GM12872 (cell line): ENCODE measurements around the gene CNIH3.

ENCODE experiments used
- TF ChIP-seq, protein P1 (sequence below): IDR thresholded peaks from 3 replicates; pipeline ENCODE4 v1.5.1; 2011; ENCODE audit warnings: low read depth, mild to moderate bottlenecking, low read length, moderate library complexity; ENCODE audit not compliant: insufficient read depth

CNIH3 gene

DNA sequence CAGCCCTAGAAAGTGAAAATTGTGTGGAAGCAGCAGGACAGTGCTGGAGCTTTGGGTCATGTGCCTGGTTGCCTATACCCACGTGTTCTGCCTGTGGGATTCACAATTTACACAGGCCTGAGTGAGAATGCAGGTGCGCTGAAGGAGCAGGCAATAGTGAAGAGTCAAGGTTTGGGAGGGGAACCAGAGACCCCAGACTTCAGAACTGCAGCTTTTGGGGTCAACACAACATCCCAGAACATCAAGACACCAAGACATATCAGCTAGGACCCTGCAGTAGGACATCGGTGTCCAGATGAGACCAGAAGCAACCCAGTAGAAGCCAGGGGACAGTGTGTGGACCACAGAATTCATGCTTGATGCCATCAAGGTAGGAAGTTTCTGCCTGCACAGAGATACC is 29.1 kb upstream of the CNIH3 start:
- TF ChIP-seq, protein P1, sequence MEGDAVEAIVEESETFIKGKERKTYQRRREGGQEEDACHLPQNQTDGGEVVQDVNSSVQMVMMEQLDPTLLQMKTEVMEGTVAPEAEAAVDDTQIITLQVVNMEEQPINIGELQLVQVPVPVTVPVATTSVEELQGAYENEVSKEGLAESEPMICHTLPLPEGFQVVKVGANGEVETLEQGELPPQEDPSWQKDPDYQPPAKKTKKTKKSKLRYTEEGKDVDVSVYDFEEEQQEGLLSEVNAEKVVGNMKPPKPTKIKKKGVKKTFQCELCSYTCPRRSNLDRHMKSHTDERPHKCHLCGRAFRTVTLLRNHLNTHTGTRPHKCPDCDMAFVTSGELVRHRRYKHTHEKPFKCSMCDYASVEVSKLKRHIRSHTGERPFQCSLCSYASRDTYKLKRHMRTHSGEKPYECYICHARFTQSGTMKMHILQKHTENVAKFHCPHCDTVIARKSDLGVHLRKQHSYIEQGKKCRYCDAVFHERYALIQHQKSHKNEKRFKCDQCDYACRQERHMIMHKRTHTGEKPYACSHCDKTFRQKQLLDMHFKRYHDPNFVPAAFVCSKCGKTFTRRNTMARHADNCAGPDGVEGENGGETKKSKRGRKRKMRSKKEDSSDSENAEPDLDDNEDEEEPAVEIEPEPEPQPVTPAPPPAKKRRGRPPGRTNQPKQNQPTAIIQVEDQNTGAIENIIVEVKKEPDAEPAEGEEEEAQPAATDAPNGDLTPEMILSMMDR: no peak

DNA sequence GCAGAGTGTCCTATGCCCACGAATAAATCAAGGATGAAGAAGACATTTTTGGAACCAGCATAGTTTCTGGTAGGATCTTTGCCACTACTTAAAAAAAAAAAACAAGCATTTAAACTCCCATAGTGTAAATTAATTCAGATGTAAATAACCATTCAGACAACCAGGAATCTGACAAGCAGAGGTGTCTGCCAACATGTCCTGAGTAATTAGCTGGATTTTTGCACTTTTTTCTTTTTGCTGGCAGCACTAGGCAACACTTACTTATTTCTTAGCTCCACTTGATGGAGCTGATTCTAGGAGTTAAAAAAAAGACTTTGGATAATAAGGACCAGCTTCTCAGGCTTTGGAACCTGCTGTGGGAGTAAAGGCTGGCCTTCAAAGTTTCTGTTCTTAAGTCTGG is 27.6 kb upstream of the CNIH3 start:
- TF ChIP-seq, protein P1: no peak

DNA sequence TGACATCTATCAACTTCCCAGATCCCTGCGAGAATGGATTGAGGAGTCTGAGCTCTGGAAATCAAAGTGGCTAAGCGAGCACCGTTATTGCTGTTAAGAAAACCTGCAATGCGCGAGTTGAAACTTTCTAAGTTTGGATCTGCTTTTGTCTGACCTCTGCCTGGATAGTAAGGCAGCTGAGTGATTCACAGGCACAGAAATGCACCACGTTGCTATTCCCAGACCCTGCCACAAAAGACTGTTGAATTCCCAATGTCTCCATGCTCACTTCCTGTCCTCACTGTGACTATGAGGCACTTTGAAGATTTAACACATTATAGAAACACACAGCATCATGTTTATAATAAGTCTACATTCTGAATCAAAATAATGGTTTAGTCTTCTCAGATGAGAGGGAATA is 27.1 kb upstream of the CNIH3 start:
- TF ChIP-seq, protein P1: no peak

DNA sequence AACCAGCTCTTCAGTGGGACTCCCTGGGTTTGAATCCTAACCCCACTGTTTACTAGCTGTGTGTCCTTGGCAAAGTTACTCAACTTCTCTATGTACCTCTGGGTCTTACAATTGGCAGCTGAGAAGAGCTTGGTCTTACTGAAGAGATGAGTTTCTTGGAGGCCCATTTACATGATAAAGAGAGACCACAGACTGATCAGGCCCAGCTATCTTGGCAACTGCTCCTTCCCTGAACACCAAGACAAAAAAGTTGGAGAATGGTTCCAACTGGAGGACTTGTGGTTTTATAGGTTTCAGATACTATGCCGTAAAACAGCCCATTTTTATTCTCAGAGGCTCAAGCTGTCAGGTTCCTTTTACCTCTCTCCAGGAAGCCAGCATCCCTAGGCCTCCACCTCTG is 24.8 kb upstream of the CNIH3 start:
- TF ChIP-seq, protein P1: no peak

DNA sequence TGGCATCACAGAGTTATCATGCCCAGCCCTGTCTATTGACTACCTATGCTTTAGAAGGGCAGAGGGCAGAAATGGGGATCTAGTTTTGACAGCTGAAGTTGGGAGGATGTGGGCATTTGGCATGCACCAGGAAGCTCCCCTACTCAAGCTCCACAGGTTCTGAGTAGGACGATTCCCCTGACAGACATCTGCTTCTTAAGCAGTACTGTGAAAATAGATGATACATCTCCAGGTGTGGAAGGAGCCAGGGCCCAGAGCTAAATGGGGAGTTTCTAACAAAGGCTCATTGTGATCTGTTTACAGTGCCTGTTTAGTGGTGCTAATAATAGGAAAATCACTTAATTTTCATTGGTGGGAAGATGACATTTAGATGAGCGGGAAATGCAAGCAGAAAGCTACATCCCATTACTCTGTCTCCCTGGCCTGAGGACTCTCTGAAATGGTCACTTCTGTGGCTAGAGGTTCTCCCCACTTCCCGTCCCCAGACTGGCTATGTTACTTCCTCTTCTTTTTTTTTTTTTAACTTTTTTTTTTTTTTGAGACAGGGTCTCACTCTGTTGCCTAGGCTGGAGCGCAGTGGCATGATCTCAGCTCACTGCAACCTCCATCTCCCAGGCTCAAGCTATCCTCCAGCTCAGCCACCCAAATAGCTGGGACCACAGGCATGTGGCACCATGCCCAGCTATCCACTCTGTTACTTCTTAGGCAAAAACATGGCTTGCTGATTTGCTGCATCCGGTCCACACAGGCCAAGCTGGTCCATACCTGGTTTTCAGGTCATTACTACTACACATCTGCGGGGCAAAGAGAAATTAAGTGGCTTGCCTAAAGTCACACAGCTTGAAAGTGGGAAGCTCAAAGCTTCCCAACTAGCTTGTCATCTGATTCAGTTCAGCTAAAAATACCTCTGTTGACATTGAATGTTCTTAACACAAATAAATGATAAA is 23.2 kb upstream of the CNIH3 start:
- TF ChIP-seq, protein P1: no peak

DNA sequence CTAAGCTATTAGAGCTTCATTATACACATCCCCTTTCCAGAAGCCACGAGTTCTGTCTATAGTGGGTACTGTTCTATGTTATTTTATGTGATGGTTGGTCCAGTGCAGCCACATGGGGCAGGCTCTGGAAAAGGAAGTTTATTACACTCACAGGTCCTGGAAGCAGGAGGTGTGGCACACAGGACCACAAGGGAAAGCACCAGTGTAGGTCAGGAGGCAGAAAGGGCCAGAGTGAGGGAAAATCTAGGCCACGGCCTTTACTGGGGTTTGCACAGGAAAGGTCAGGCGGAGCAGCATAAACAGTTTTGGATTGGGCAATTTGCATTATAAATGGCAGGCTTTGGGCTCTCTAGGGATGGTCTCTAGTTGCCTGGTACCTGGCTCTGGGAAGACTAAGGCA is 21.8 kb upstream of the CNIH3 start:
- TF ChIP-seq, protein P1: no peak

DNA sequence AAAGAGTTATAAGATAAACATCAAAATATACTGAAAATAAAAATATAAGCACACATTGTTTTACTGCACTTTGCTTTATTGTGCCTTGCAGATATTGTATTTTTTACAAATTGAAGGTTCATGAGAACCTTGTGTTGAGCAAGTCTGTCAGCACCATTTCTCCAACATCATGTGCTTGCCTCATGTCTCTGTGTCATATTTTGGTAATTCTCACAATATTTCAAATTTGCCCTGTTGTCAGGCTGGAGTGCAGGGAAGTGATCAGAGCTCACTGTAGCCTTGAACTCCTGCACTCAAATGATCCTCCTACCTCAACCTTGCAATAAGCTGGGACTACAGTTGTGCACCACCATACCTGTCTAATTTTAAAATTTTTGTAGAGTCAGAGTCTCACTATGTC is 21.3 kb upstream of the CNIH3 start:
- TF ChIP-seq, protein P1: no peak
